Endothelial cell of umbilical vein (primary cell): Measurements from ENCODE around the gene SAMD1. TPM values are rescaled to one million over a fixed set of nuclear protein-coding genes. Genes with fewer than 3 reads are reported as not detected.

Experiments used
- BruUV-seq: library from RNA; stranded (reverse); fragments of 400-500 nt; replicated peaks from 2 replicates; lab custom pipeline; 2021; lab: Mats Ljungman, UMichigan
- CTCF ChIA-PET: fragments of 300-600, 350-600 bp; sonication (Branson Sonifier 250); formaldehyde crosslinking; loops from one replicate; lab custom pipeline; 2021; ENCODE audit warnings: antibody characterized with exemption, inconsistent platforms; lab: Charles Lee
- POLR2A ChIA-PET: fragments of 300-600, 350-600 bp; sonication (Branson Sonifier 250); formaldehyde crosslinking; loops from one replicate; lab custom pipeline; 2021; ENCODE audit warnings: antibody characterized with exemption, inconsistent platforms; lab: Charles Lee
- DNase-seq: peaks from one replicate; pipeline ENCODE4 v3.0.0-alpha.2; 2011; ENCODE audit warnings: low read depth, low spot score
- FAIRE-seq: peaks from 2 replicates; lab custom pipeline; 2011; peaks lifted over from hg19 to GRCh38; lab: Jason Lieb, UNC
- H2AFZ ChIP-seq: 2 replicates; pipeline ENCODE4 v1.6.0; 2012; ENCODE audit warnings: low read depth, low read length, control low read depth, inconsistent platforms
- H3K27ac ChIP-seq: 2 replicates; pipeline ENCODE4 v1.5.1; 2011; ENCODE audit warnings: low read depth, mild to moderate bottlenecking, control low read depth, low read length, moderate library complexity; ENCODE audit not compliant: insufficient read depth
- H3K27me3 ChIP-seq, 2 experiments: 2 replicates each; pipeline versions ENCODE4 v1.6.0 to v1.6.1; 2011; ENCODE audit warnings: low read length in 2 of 2, mixed read lengths in 1 of 2; ENCODE audit not compliant: control insufficient read depth in 2 of 2, insufficient read depth in 2 of 2
- H3K36me3 ChIP-seq, 2 experiments: 2 replicates in 1 of 2; 3 replicates in 1 of 2; pipeline ENCODE4 v1.5.1; 2011; ENCODE audit warnings: low read length in 2 of 2, mild to moderate bottlenecking in 1 of 2, moderate library complexity in 1 of 2; ENCODE audit not compliant: control insufficient read depth in 2 of 2, insufficient read depth in 2 of 2; ENCODE audit errors: extremely low read depth in 1 of 2
- H3K4me1 ChIP-seq: 3 replicates; pipeline ENCODE4 v1.5.1; 2011; ENCODE audit warnings: mild to moderate bottlenecking, low read length; ENCODE audit not compliant: control insufficient read depth, insufficient read depth; ENCODE audit errors: extremely low read depth
- H3K4me2 ChIP-seq: 2 replicates; pipeline ENCODE4 v1.6.1; 2011; ENCODE audit warnings: low read length, control low read depth, mixed read lengths; ENCODE audit not compliant: insufficient read depth
- H3K4me3 ChIP-seq, 3 experiments: fragments of 200-600 bp in 1 of 3; sonication (generic), shearing (Covaris generic) in 1 of 3; replicated peaks in 1 of 3; 2 replicates each; pipeline ENCODE4 v1.5.1; 2011 to 2016; ENCODE audit warnings: control low read depth in 3 of 3, low read length in 3 of 3, mild to moderate bottlenecking in 2 of 3, inconsistent platforms in 1 of 3, low read depth in 1 of 3, moderate library complexity in 1 of 3; ENCODE audit not compliant: insufficient read depth in 1 of 3
- H3K79me2 ChIP-seq: 2 replicates; pipeline ENCODE4 v1.6.0; 2012; ENCODE audit warnings: low read length, inconsistent platforms; ENCODE audit not compliant: control insufficient read depth, insufficient read depth
- H3K9ac ChIP-seq: replicated peaks from 2 replicates; pipeline ENCODE3; 2011; ENCODE audit warnings: low read length, control low read depth; ENCODE audit not compliant: insufficient read depth; ENCODE audit errors: extremely low read depth
- H3K9me1 ChIP-seq: replicated peaks from 3 replicates; pipeline ENCODE4 v1.6.0; 2011; ENCODE audit warnings: mild to moderate bottlenecking, low read length; ENCODE audit not compliant: control insufficient read depth, insufficient read depth; ENCODE audit errors: extremely low read depth
- H3K9me3 ChIP-seq: replicated peaks from 2 replicates; pipeline ENCODE4 v1.5.1; 2012; ENCODE audit warnings: low read length, inconsistent platforms; ENCODE audit not compliant: control insufficient read depth, insufficient read depth
- H4K20me1 ChIP-seq: replicated peaks from 2 replicates; pipeline ENCODE3; 2011; ENCODE audit warnings: mild to moderate bottlenecking, low read length; ENCODE audit not compliant: control insufficient read depth, insufficient read depth; ENCODE audit errors: extremely low read depth
- CTCF ChIP-seq, 2 donors: IDR thresholded peaks; 1 replicate in 1 of 2; 2 replicates in 1 of 2; pipeline ENCODE4 v1.5.1; 2011; ENCODE audit warnings: low read length in 2 of 2, mild to moderate bottlenecking in 2 of 2, moderate library complexity in 2 of 2, control low read depth in 1 of 2, inconsistent platforms in 1 of 2, low read depth in 1 of 2; ENCODE audit not compliant: insufficient read depth in 1 of 2; ENCODE audit errors: extremely low read depth in 1 of 2
- EZH2 ChIP-seq: IDR thresholded peaks from 2 replicates; pipeline ENCODE4 v1.6.1; 2012; ENCODE audit warnings: borderline replicate concordance, low read depth, mild to moderate bottlenecking, moderate library complexity, low read length, inconsistent platforms; ENCODE audit not compliant: severe bottlenecking
- FOS ChIP-seq: IDR thresholded peaks from 2 replicates; pipeline ENCODE4 v1.6.1; 2011; ENCODE audit warnings: mild to moderate bottlenecking, low read length, moderate library complexity, borderline replicate concordance; ENCODE audit not compliant: insufficient read depth
- JUN ChIP-seq: IDR thresholded peaks from 2 replicates; pipeline ENCODE4 v1.6.1; 2011; ENCODE audit warnings: borderline replicate concordance, low read depth; ENCODE audit not compliant: insufficient read length, insufficient read depth
- MAX ChIP-seq: IDR thresholded peaks from 2 replicates; pipeline ENCODE4 v1.6.1; 2011; ENCODE audit not compliant: insufficient read depth, insufficient read length
- POLR2AphosphoS5 ChIP-seq: IDR thresholded peaks from 2 replicates; pipeline ENCODE4 v1.6.1; 2012; ENCODE audit warnings: low read depth, mild to moderate bottlenecking, control low read depth, low read length, moderate library complexity; ENCODE audit not compliant: insufficient read depth
- dilution Hi-C: fragments of 300-500 bp; cut with MboI; formaldehyde crosslinking; loops from one replicate; pipeline ENCODE4 v1.15.0; 2019; ENCODE audit warnings: low sequenced_read_pairs; ENCODE audit not compliant: extremely low pct_ligation_motif_present
- intact Hi-C: fragments of 100-400 bp; cut with micrococcal nuclease; formaldehyde crosslinking; loops from one replicate; pipeline ENCODE4 v1.10.0; 2022
- polyA plus RNA-seq, 4 experiments: library from polyadenylated mRNA; depleted of rRNA in 3 of 4; stranded (reverse) in 3 of 4; unstranded in 1 of 4; fragments of >200 nt; gene quantifications; 2 replicates each; pipeline versions ENCODE4 v1.2.1 to v1.2.3, GENCODE V29; 2011 to 2012; ENCODE audit warnings: missing spikeins in 1 of 4
- total RNA-seq: library from RNA; stranded (reverse); gene quantifications from 2 replicates; pipeline ENCODE4 v1.2.3, GENCODE V29; 2021

Gene SAMD1
- total and polyA plus RNA-seq, 2 donors (not counting 3 experiments of a cell fraction or from before 2014, with no cell fraction given), result 14.1 to 35.9 TPM

- CTCF ChIA-PET, result interaction anchor here (1.2 to 4.8 kb wide), 4 partner anchors 12 to 238 kb away, joined by 3 to 27 read pairs (median 6); partner anchors contain the start of gene ASF1B
- FAIRE-seq (no peak), DNase-seq (no peak)
- Histone ChIP-seq H3K79me2 (peaks cover 30% of the 10 kb centered on the region), H3K9ac (no peak overlapping the region), H3K4me2 (no peak overlapping the region), H3K4me1 (peaks cover 25% of the 10 kb centered on the region), H3K4me3 (no peak overlapping the region), H3K9me3 (no peaks in the 10 kb centered on the region), H3K27me3 (no peaks in the 10 kb centered on the region), H4K20me1 (no peaks in the 10 kb centered on the region), H2AFZ (no peak overlapping the region), H3K27ac (no peak overlapping the region), H3K36me3 (no peaks in the 10 kb centered on the region), H3K9me1 (no peaks in the 10 kb centered on the region)
- TF ChIP-seq EZH2, result no peak
- no peak for TF ChIP-seq JUN
- no peak for TF ChIP-seq POLR2AphosphoS5
- TF ChIP-seq FOS, result no peak
- TF ChIP-seq CTCF (IDR thresholded peaks at IDR 0.05; ENCODE audit: extremely low read depth in 1 of 2, insufficient read depth in 1 of 2, low read depth in 1 of 2, low read length in 2 of 2), result no peak
- no peak for TF ChIP-seq MAX
- dilution Hi-C loops (no loop called here), intact Hi-C loops (loop anchor here (2.0 kb wide), 2 partner anchors 25 to 35 kb away; partner anchors contain the start of gene SAMD1)
- POLR2A ChIA-PET, result interaction anchor here (0.6 kb wide), 1 partner anchor 34 kb away, joined by 3 read pairs; no protein-coding TSS in a partner anchor
- BruUV-seq, result no TSS peak
These were observed 25.2 kb upstream of the SAMD1 start for GRCh38 chr19:14115756-14116155.
